Measurements from ENCODE around the gene SPATA2. TPM values are rescaled to one million over a fixed set of nuclear protein-coding genes. Genes with fewer than 3 reads are reported as not detected.
A peak's percentile ranks its signal among the peaks of the same experiment; 100 is the strongest.
"Not testable (repeated sequence)": the region's sequence is repeated elsewhere in the genome, so short reads cannot be mapped to it uniquely, and the experiment has no call there.

Gene SPATA2
- total RNA-seq, 1 experiment from 2014 or later: 16.0 TPM

- intact Hi-C loops (cut with micrococcal nuclease; ENCODE audit: unreplicated experiment): no loop called here
- Mint-ChIP-seq H3K9me3 (ENCODE audit: low read depth, unreplicated experiment) (no peaks in the 10 kb centered on the region), H3K27me3 (ENCODE audit: unreplicated experiment) (no peaks in the 10 kb centered on the region), H3K4me3 (ENCODE audit: low read depth, unreplicated experiment) (no peak overlapping the region), H3K36me3 (ENCODE audit: insufficient read depth, unreplicated experiment) (peaks cover 8% of the 10 kb centered on the region), H3K27ac (ENCODE audit: unreplicated experiment) (no peak overlapping the region), H3K4me1 (ENCODE audit: low read depth, unreplicated experiment) (no peaks in the 10 kb centered on the region)
- TF ChIP-seq CTCF (IDR thresholded peaks at IDR 0.05; ENCODE audit: unreplicated experiment): no peak
- no peak for DNase-seq
- CTCF ChIA-PET: no interaction called here
- no TSS peak for BruUV-seq (replicated peaks)
Measured at GRCh38 chr20:49863666-49864065, 51.7 kb downstream of the SPATA2 start.

DNA sequence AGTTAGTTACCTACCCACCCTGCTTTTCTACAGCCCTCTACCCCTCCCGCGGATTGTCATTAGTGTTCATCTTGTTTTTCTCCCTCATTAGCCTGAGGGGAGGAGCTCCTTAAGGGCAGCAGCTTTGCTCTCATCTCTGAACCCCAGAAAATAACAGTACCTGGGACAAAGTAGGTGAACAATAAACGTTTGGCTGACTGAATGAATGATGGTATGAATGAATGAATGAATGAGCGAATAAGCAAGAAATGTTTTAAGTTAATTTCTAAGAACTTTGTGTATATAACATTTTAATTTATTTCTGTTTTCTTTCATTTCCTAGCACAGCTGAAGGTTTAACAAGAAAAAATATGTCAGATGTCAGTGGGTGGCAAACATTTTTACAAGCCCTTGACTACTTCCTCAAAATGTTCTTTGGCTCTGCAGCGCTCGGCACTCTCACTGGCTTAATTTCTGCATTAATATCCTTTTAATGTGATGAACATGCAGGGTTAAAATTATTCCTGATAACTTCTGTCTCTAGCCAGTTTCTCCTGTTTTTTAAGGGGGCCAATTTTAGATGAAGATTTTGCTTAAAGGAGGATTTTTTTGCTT is 52.6 kb downstream of the SPATA2 start:
- H3K36me3 Mint-ChIP-seq (ENCODE audit: insufficient read depth, unreplicated experiment): peaks cover 8% of the 10 kb centered on the region
- H3K9me3 Mint-ChIP-seq (ENCODE audit: low read depth, unreplicated experiment): no peaks in the 10 kb centered on the region
- CTCF ChIA-PET: no interaction called here
- no peak for TF ChIP-seq CTCF (IDR thresholded peaks at IDR 0.05; ENCODE audit: unreplicated experiment)
- BruUV-seq (replicated peaks): no TSS peak
- no peak overlapping the region for H3K27ac Mint-ChIP-seq (ENCODE audit: unreplicated experiment)
- no peak for DNase-seq
- intact Hi-C loops (cut with micrococcal nuclease; ENCODE audit: unreplicated experiment): no loop called here
- H3K27me3 Mint-ChIP-seq (ENCODE audit: unreplicated experiment): no peaks in the 10 kb centered on the region
- H3K4me3 Mint-ChIP-seq (ENCODE audit: low read depth, unreplicated experiment): no peak overlapping the region
- H3K4me1 Mint-ChIP-seq (ENCODE audit: low read depth, unreplicated experiment): no peaks in the 10 kb centered on the region

- H3K4me3 Mint-ChIP-seq (ENCODE audit: low read depth, unreplicated experiment); intact Hi-C loops (cut with micrococcal nuclease; ENCODE audit: unreplicated experiment); H3K27ac Mint-ChIP-seq (ENCODE audit: unreplicated experiment); BruUV-seq (replicated peaks); H3K9me3 Mint-ChIP-seq (ENCODE audit: low read depth, unreplicated experiment); H3K27me3 Mint-ChIP-seq (ENCODE audit: unreplicated experiment); H3K36me3 Mint-ChIP-seq (ENCODE audit: insufficient read depth, unreplicated experiment); H3K4me1 Mint-ChIP-seq (ENCODE audit: low read depth, unreplicated experiment); CTCF ChIA-PET; DNase-seq: not testable (repeated sequence)
Measured at GRCh38 chr20:49861232-49861631, 54.1 kb downstream of the SPATA2 start.

- no peak for TF ChIP-seq CTCF (IDR thresholded peaks at IDR 0.05; ENCODE audit: unreplicated experiment)
- DNase-seq: peak; percentile 38
- Mint-ChIP-seq H3K4me1 (ENCODE audit: low read depth, unreplicated experiment) (no peaks in the 10 kb centered on the region), H3K36me3 (ENCODE audit: insufficient read depth, unreplicated experiment) (peaks cover 8% of the 10 kb centered on the region), H3K27ac (ENCODE audit: unreplicated experiment) (no peak overlapping the region), H3K4me3 (ENCODE audit: low read depth, unreplicated experiment) (no peak overlapping the region), H3K27me3 (ENCODE audit: unreplicated experiment) (no peaks in the 10 kb centered on the region), H3K9me3 (ENCODE audit: low read depth, unreplicated experiment) (no peaks in the 10 kb centered on the region)
- no TSS peak for BruUV-seq (replicated peaks)
- CTCF ChIA-PET: interaction anchor here (0.6 kb wide), 1 partner anchor 140 kb away, joined by 3 read pairs; no protein-coding TSS in a partner anchor
- intact Hi-C loops (cut with micrococcal nuclease; ENCODE audit: unreplicated experiment): no loop called here
Measured at GRCh38 chr20:49859807-49860206, 55.5 kb downstream of the SPATA2 start.

GRCh38 chr20:49859011-49859410 is 56.3 kb downstream of the SPATA2 start:
- CTCF ChIA-PET: no interaction called here
- DNase-seq: no peak
- no TSS peak for BruUV-seq (replicated peaks)
- Mint-ChIP-seq H3K27me3 (ENCODE audit: unreplicated experiment) (no peaks in the 10 kb centered on the region), H3K4me1 (ENCODE audit: low read depth, unreplicated experiment) (no peaks in the 10 kb centered on the region), H3K36me3 (ENCODE audit: insufficient read depth, unreplicated experiment) (peaks cover 8% of the 10 kb centered on the region), H3K9me3 (ENCODE audit: low read depth, unreplicated experiment) (no peaks in the 10 kb centered on the region), H3K4me3 (ENCODE audit: low read depth, unreplicated experiment) (no peak overlapping the region), H3K27ac (ENCODE audit: unreplicated experiment) (no peak overlapping the region)
- no peak for TF ChIP-seq CTCF (IDR thresholded peaks at IDR 0.05; ENCODE audit: unreplicated experiment)
- intact Hi-C loops (cut with micrococcal nuclease; ENCODE audit: unreplicated experiment): no loop called here
